Esophagus muscularis mucosa (tissue), 4 donors: Measurements from ENCODE around the gene EIF3D.

Experiments
- EP300 ChIP-seq: sonication (generic); formaldehyde crosslinking; IDR thresholded peaks from one replicate; pipeline ENCODE4 v1.6.1; 2017; ENCODE audit warnings: antibody characterized with exemption
- POLR2A ChIP-seq: fragments of 450-650 bp; IDR thresholded peaks from one replicate; pipeline ENCODE4 v1.6.1; 2017; ENCODE audit warnings: antibody characterized with exemption, moderate library complexity, mild to moderate bottlenecking, low read depth
- POLR2AphosphoS5 ChIP-seq, 2 donors: sonication (generic); formaldehyde crosslinking; IDR thresholded peaks; one replicate each; pipeline ENCODE4 v1.6.1; 2017; ENCODE audit warnings: antibody characterized with exemption in 2 of 2
- TF ChIP-seq, protein P1 (sequence below), 3 experiments: fragments of 200-600 bp in 2 of 3; fragments of 450-650 bp in 1 of 3; sonication (generic) in 2 of 3; IDR thresholded peaks; one replicate each; pipeline ENCODE4 v1.5.1; 2017 to 2019; ENCODE audit warnings: antibody characterized with exemption in 3 of 3, mild to moderate bottlenecking in 2 of 3, moderate library complexity in 1 of 3

DNA sequence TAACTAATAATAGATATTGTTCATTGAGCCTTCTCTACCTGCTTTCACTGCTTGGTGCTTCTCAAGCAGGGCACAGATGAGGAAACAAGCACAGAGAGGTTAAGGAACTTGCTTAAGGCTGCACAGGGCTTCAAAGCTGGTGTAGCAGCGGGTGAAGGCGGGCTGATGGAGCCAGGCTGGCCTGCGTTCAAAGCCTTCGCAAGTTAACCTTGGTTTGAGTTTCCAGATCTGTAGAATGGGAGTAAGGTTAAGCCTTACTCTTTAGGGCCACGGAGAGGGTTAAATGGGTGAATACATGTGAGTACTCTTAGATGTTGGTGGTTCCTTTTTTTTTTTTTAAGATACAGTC lies 36.2 kb upstream of the EIF3D start:
- TF ChIP-seq, protein P1, sequence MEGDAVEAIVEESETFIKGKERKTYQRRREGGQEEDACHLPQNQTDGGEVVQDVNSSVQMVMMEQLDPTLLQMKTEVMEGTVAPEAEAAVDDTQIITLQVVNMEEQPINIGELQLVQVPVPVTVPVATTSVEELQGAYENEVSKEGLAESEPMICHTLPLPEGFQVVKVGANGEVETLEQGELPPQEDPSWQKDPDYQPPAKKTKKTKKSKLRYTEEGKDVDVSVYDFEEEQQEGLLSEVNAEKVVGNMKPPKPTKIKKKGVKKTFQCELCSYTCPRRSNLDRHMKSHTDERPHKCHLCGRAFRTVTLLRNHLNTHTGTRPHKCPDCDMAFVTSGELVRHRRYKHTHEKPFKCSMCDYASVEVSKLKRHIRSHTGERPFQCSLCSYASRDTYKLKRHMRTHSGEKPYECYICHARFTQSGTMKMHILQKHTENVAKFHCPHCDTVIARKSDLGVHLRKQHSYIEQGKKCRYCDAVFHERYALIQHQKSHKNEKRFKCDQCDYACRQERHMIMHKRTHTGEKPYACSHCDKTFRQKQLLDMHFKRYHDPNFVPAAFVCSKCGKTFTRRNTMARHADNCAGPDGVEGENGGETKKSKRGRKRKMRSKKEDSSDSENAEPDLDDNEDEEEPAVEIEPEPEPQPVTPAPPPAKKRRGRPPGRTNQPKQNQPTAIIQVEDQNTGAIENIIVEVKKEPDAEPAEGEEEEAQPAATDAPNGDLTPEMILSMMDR (IDR thresholded peaks at IDR 0.05): no peak
- TF ChIP-seq POLR2A (no peak), EP300 (no peak), POLR2AphosphoS5 (IDR thresholded peaks at IDR 0.05) (no peak)
